K562 (cell line): ENCODE results near the gene SPIB. TPM values are rescaled to one million over a fixed set of nuclear protein-coding genes. Genes with fewer than 3 reads are reported as not detected.

Experiments used
- CBX1 ChIP-seq: sonication (generic); IDR thresholded peaks from 2 replicates; pipeline ENCODE4 v1.6.1; 2016; ENCODE audit warnings: antibody characterized with exemption, low read depth, mild to moderate bottlenecking
- CHD7 ChIP-seq: fragments of 200-600 bp; sonication (generic); IDR thresholded peaks from one replicate; pipeline ENCODE4 v1.6.1; 2012; ENCODE audit warnings: mild to moderate bottlenecking, low read depth, low read length, inconsistent platforms
- DLX4 ChIP-seq: fragments of 250-450 bp; sonication (Bioruptor Pico); IDR thresholded peaks from 2 replicates; pipeline ENCODE4 v1.6.1; 2021; ENCODE audit warnings: mild to moderate bottlenecking
- IRF9 ChIP-seq: fragments of 450-650 bp; IDR thresholded peaks from 2 replicates; pipeline ENCODE4 v1.6.1; 2016; ENCODE audit warnings: missing biosample characterization, missing genetic modification characterization
- JUN ChIP-seq, 2 experiments: sonication (generic) in 1 of 2; formaldehyde crosslinking in 1 of 2; IDR thresholded peaks; 2 replicates each; pipeline versions ENCODE4 v1.6.1 to v1.8.0; 2012 to 2022; ENCODE audit warnings: borderline replicate concordance in 2 of 2, mild to moderate bottlenecking in 2 of 2, improper control_type of control experiment in 1 of 2, low read depth in 1 of 2, low read length in 1 of 2, missing genetic modification reagents in 1 of 2
- KLF6 ChIP-seq: fragments of 250-450 bp; sonication (Bioruptor Pico); IDR thresholded peaks from 2 replicates; pipeline ENCODE4 v1.4.0; 2020; ENCODE audit warnings: mild to moderate bottlenecking, moderate library complexity, borderline replicate concordance
- POLR2G ChIP-seq: fragments of 200-400 bp; formaldehyde crosslinking; IDR thresholded peaks from 2 replicates; pipeline ENCODE4 v1.6.1; 2017; ENCODE audit warnings: low read depth, mild to moderate bottlenecking, antibody characterized with exemption, low read length, moderate library complexity
- RBM22 ChIP-seq: fragments of 200-400 bp; formaldehyde crosslinking; IDR thresholded peaks from 2 replicates; pipeline ENCODE4 v1.6.1; 2018; ENCODE audit warnings: low read length, low read depth; ENCODE audit not compliant: poor library complexity, severe bottlenecking
- SAFB2 ChIP-seq: fragments of 200-400 bp; formaldehyde crosslinking; IDR thresholded peaks from 2 replicates; pipeline ENCODE4 v1.6.1; 2018; ENCODE audit warnings: borderline replicate concordance, low read length, low read depth, moderate library complexity; ENCODE audit not compliant: severe bottlenecking
- TEAD2 ChIP-seq: fragments of 450-650 bp; IDR thresholded peaks from 2 replicates; pipeline ENCODE4 v1.6.1; 2016; ENCODE audit warnings: missing genetic modification characterization, control low read depth, missing compliant biosample characterization
- ZNF699 ChIP-seq: fragments of 250-450 bp; sonication (Bioruptor Pico); IDR thresholded peaks from 2 replicates; pipeline ENCODE4 v1.8.0; 2021; ENCODE audit warnings: mild to moderate bottlenecking, moderate library complexity; ENCODE audit not compliant: insufficient replicate concordance
- polyA plus RNA-seq, 8 experiments: library from polyadenylated mRNA; depleted of rRNA in 4 of 8; stranded (reverse) in 5 of 8; unstranded in 3 of 8; fragments of >200 nt; fragmentation: Nextera tagmentation in 2 of 8; fragmentation: Illumina TruSeq in 1 of 8; extraction: Ambion mirVana in 2 of 8; extraction: Trizol in 1 of 8; gene quantifications; 2 replicates each; pipeline versions ENCODE4 v1.2.1 to v1.2.3, GENCODE V29; 2011 to 2014; ENCODE audit warnings: inconsistent platforms in 1 of 8, missing spikeins in 1 of 8
- total RNA-seq, 7 experiments: library from RNA; depleted of rRNA in 6 of 7; stranded (reverse); fragments of >200 nt in 6 of 7; fragmentation: Illumina TruSeq in 2 of 7; extraction: Trizol in 2 of 7; gene quantifications; 2 replicates each; pipeline versions ENCODE4 v1.2.1 to v1.2.3, GENCODE V29; 2011 to 2021; ENCODE audit warnings: low replicate concordance in 1 of 7

Gene SPIB
- total and polyA plus RNA-seq, 9 of the 15 experiments (the other 6 are each of a cell fraction or from before 2014, with no cell fraction given) = 0.06 to 1.0 (median 0.43) TPM; not detected in 1

GRCh38 chr19:50414864-50415660, 3.7 kb upstream of the SPIB start (continued):
- TF ChIP-seq CHD7 (no peak), RBM22 (no peak), SAFB2 (no peak), CBX1 (peak; percentile 56; the same call in 1 of the 2 replicates), POLR2G (peak; percentile 49; the same call in 1 of the 2 replicates), IRF9 (tag) (no peak), TEAD2 (tag) (no peak), KLF6 (no peak), JUN (IDR thresholded peaks at IDR 0.05; ENCODE audit: borderline replicate concordance, low read depth, low read length) (peak; percentile 54; the same call in 1 of the 2 replicates), JUN (CRISPR knock-in tag; IDR thresholded peaks at IDR 0.05; ENCODE audit: borderline replicate concordance) (no peak), ZNF699 (CRISPR knock-in tag) (no peak), DLX4 (CRISPR knock-in tag) (no peak)
